Measurements from ENCODE around the gene KCTD11. TPM values are rescaled to one million over a fixed set of nuclear protein-coding genes. Genes with fewer than 3 reads are reported as not detected.

Gene KCTD11
- polyA plus RNA-seq (2013, experiment 1 of 2; ENCODE audit: insufficient read length) = 21.9 TPM
- polyA plus RNA-seq (2013, experiment 2 of 2; ENCODE audit: insufficient read length) = 21.4 TPM

DNA sequence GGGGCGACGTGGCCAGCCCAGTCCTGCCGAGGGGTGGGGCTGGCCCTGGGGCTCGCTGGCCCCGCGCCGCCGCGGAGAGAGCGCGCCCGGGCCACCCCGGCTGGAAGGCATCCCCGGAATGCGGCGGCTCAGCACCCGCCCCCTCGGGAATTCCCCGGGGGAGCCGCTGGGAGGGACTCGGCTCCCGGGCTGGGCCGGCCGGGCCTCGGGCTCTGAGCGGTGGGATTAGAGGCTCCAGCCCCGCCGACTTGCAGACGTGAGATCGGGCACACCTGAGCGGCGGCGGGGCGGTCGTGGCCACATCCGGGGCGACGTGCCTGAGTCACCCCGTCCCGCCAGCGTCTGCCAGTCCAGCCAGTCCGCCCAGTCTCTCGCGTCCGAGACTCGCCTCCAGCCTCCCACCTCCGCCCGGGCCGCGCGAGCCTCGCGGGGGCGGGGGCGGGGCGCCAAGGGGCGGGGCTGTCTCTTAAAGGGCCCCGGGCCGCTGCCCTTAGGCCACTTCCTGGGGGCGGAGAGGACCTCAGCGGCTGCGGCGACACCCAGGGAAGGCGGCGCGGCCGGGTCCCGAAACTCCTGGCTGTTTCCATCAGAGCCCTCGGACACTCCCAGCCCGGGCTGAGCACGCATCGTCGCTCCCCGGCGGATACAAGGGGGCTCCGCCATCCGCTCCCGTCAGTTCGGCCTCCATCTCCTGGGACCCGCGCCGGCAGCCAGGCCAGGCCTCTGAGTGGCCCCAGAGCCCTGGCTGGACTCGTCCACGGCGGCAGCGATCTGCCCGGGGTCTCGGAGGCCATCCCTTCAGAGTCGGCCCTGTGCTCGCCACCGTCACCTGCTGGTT, at the start of gene KCTD11:
KCTD11 (plus strand) TSS at position 498 of the 838 bp plus-strand sequence.
- peak; percentile 95 for DNase-seq

- DNase-seq = no peak
These were observed 47.8 kb upstream of the KCTD11 start for GRCh38 chr17:7304179-7304578.

GRCh38 chr17:7306911-7307685, 44.9 kb upstream of the KCTD11 start, which contains the start of gene EIF5A:
TSS of gene EIF5A (plus strand) at chr17:7307628. CDS start at chr17:7309636, 2,008 bp downstream.
- DNase-seq = peak; percentile 100

- peak; percentile 31 for DNase-seq
These were observed 44.0 kb upstream of the KCTD11 start for GRCh38 chr17:7307686-7308624.

GRCh38 chr17:7308625-7309433, 43.1 kb upstream of the KCTD11 start:
- DNase-seq = peak; percentile 76

DNA sequence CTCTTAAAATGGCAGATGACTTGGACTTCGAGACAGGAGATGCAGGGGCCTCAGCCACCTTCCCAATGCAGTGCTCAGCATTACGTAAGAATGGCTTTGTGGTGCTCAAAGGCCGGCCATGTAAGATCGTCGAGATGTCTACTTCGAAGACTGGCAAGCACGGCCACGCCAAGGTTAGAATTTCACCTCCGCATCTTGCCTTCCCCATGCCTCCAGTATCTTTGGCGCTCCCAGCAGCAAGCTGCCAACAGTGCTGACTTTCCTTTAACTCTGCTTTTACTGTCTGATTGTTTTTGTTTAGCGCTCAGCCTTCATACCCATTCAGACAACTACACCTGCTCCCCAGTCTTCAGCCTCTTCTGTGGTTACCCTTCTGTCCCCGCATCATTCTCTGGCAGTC, 42.3 kb upstream of the KCTD11 start:
- DNase-seq = no peak

GRCh38 chr17:7311110-7311705, 40.8 kb upstream of the KCTD11 start:
- no peak for DNase-seq

- no peak for DNase-seq
These were observed 39.4 kb upstream of the KCTD11 start for GRCh38 chr17:7312432-7313087.

DNA sequence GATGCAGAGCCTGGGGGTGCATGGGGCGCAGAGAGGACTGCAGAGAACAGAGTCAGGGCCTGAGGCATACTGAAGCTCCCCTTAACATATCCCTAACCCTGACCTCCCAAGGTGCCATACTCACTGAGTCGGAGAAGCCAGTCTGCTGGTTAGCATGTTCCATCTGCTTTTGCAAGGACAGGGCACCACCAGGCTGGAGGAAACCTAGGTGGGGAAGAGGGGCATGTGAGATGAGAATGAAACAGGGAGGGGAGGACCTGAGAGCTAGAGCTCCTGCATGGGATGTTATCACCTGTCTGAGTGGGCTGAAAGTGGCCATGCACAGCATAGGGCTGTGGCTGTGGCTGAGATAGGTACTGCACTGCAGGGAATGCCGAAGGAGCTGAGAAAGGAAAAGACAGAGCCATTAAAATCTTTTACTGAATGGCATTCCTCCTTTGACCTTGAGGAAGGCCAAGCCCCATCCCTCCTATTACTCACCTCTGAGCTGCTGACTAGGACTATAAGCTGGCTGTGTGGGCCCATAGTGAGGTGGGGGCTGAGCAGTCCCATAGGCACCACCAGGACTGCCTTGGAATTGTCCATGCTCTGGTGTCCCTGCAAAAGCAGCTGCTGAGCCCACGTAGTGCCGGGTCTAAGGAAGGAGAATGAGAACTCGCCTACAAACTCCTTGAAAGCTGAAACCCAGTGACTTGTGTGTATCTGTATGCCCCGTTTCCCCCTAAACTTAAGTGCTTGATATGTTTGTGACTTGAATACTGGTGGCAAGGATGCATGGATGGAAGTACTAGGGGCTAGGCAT, 38.7 kb upstream of the KCTD11 start:
- no peak for DNase-seq

- DNase-seq = peak; percentile 16
These were observed 37.9 kb upstream of the KCTD11 start for GRCh38 chr17:7313890-7314718.

GRCh38 chr17:7314719-7315569, 37.0 kb upstream of the KCTD11 start, which contains the start of gene GPS2:
TSS of gene GPS2 (minus strand) at chr17:7315360. CDS start at chr17:7315052, 308 bp downstream.
- DNase-seq = peak; percentile 77

DNA sequence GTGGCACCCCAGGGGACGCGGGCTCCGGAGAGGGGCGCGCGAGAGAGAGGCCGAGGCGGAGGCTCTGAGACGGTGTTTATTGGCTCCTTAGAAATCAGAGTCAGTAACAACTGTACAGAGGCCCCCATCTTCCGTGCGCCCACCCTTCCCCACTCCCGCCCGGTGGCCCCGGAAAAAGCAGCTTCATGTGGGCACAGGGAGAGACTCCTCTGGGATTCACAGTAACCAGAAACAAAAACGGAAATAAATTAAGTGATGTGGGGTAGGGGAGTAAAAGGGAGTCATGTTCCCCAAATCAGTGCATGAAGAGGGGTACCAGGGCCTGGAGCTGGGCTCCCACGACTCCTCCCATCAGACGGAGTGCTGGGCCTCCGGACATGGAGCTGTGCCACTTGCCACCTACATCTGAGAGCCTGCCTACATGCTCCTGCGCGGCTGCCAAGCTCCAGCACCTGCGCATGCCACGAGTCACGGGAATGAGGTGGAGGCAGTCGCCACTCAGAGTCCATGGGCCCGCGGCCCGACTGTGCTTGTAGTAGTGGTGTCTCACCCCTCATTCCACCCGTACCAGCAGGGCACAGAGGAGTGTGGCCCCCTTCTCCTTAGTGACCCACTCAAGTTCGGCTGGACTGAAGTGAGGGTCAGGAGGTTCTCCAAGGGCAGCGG, 36.3 kb upstream of the KCTD11 start:
- DNase-seq = no peak

DNA sequence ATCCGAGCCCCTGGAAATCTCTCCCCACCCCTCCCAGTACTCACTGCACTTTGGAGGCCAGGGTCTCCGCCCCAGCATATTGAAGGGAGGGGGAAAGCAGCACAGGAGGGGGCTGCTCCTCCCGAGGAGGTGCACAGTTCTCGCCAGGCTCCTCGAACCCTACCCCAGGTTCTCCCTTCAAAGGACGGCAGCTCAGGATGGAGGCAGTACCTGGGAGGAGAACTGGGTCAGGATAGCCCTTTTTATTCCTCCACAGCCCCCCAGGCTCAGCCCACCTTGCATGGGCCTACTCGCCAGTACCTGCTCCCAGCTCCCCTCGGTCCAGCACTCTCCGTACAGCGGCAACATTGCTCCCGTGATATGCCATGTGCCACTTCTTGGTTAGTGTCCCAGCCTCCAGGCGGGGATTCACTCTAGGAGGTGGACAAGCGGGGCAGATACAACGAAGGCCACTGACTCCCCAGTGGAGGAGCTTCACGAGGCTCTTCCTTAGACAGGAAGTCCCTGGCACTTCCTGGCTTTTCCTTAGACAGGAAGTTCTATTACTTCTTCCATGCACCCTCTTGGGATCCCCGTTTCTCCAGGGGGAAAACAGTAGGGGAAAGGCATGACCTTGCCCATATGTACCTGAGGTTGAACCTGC, 34.7 kb upstream of the KCTD11 start:
- DNase-seq = no peak

DNA sequence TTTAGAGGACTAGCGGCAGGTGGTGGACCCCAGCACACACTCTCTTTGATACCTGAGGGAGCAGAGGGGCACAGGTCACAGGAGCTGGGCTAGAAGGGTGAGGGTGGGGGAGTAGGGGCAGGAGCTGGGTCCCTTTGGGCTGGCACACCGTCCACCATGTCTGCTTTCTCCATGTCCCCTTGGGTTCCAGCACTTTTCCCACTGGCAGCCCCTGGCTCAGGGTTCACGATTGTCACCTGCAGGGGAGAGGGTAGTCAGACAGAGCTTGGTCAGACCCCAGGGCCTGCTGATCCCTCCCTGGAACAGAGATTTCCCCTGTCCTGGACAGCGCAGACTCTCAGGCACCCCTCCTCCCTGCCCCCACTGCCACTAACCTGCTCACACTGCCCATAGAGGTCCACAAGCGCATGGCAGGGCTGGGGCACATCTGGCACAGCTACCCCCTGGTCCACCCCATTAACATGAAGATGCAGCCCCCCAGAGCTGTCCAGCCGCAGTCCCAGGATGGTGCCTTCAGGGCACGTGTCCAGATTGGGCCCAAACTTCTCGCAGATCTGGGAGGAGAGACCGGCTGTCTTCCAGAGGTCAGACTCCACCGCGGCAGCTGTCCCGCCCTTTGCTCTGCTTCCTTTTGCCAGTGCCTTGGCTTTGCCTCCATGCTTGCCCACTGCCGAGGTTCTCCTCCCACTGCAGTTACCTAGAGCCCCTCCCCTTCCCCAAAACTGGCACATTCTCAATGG, 33.7 kb upstream of the KCTD11 start:
- no peak for DNase-seq

GRCh38 chr17:7321466-7321865, 30.5 kb upstream of the KCTD11 start:
- DNase-seq = no peak
